Epithelial cell of proximal tubule (primary cell): ENCODE results near the gene P2RX7. TPM values are rescaled to one million over a fixed set of nuclear protein-coding genes. Genes with fewer than 3 reads are reported as not detected.
A peak's percentile ranks its signal among the peaks of the same experiment; 100 is the strongest.

Experiments
- DNase-seq: peaks from one replicate; pipeline ENCODE4 v3.0.0-alpha.2; 2011; ENCODE audit warnings: low read depth
- H3K4me3 ChIP-seq: 2 replicates; pipeline ENCODE4 v1.5.1; 2011; ENCODE audit warnings: low read depth, mild to moderate bottlenecking, low read length
- total RNA-seq: library from RNA; depleted of rRNA; stranded (reverse); fragments of >200 nt; gene quantifications from 2 replicates; pipeline ENCODE4 v1.2.3, GENCODE V29; 2015
- TF ChIP-seq, protein P1 (sequence below): conservative IDR thresholded peaks from 2 replicates; pipeline ENCODE4 v1.5.1; 2012; ENCODE audit warnings: low read depth, mild to moderate bottlenecking, low read length

The P2RX7 gene
- total RNA-seq, 1 donor from 2014 or later, result not detected

DNA sequence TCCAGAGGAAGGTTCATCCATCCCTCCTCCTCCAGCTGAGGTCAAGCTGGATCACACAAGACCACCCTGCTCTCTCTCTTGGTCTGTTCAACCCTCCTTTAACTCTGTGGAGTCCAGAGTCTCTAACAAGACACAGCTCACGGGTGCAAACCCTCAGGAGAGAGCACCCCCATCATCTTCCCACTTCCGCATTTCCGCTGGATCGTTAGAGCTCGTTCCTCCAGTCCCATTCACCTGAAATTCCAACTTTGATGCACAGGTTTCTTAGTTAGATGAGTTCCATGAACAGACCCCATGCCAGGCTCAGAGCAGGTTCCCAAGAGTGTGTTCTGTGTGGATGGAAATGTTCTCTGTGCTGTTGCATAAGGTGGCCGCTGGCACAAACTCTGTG is 44.5 kb upstream of the P2RX7 start:
- no peak for DNase-seq
- TF ChIP-seq, protein P1, sequence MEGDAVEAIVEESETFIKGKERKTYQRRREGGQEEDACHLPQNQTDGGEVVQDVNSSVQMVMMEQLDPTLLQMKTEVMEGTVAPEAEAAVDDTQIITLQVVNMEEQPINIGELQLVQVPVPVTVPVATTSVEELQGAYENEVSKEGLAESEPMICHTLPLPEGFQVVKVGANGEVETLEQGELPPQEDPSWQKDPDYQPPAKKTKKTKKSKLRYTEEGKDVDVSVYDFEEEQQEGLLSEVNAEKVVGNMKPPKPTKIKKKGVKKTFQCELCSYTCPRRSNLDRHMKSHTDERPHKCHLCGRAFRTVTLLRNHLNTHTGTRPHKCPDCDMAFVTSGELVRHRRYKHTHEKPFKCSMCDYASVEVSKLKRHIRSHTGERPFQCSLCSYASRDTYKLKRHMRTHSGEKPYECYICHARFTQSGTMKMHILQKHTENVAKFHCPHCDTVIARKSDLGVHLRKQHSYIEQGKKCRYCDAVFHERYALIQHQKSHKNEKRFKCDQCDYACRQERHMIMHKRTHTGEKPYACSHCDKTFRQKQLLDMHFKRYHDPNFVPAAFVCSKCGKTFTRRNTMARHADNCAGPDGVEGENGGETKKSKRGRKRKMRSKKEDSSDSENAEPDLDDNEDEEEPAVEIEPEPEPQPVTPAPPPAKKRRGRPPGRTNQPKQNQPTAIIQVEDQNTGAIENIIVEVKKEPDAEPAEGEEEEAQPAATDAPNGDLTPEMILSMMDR, result no peak
- H3K4me3 ChIP-seq, result no peak overlapping the region

DNA sequence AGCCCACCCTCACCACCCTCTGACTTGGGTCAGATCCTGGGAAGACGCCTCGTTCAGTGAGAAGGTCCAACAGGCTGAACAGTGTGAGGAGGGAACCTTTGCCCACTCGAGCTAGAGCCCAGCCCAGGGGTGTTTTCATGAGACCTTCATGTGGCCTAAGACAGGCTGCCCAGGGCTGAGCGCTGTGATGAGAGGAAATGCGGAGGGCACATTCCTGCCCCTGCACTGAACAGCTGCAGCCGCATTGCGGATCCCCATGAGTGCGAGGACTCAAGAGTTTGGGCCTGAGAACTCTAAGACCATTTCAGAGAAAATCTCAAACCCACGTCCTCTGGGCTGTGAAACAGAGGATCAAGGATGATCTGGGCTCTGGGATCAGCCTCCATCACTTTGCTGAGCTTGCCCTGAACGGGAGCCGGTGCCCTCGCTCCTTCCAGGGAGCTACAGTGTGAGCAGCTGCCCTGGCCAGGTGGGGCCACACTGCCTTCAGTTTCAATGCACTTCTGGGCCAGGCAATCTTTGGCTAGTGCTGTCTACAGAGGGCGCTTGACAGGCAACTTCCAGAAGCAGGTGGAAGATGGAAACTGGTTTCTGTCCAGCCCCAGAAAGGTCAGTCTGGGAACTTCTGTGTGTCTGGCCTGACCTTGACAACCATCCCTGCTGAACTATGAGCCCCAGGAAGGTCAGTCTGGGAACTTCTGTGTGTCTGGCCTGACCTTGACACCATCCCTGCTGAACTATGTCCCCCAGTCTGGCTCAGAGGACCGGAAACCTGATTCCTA is 43.5 kb upstream of the P2RX7 start:
- TF ChIP-seq, protein P1, result peak; percentile 29
- no peak overlapping the region for H3K4me3 ChIP-seq
- no peak for DNase-seq

DNA sequence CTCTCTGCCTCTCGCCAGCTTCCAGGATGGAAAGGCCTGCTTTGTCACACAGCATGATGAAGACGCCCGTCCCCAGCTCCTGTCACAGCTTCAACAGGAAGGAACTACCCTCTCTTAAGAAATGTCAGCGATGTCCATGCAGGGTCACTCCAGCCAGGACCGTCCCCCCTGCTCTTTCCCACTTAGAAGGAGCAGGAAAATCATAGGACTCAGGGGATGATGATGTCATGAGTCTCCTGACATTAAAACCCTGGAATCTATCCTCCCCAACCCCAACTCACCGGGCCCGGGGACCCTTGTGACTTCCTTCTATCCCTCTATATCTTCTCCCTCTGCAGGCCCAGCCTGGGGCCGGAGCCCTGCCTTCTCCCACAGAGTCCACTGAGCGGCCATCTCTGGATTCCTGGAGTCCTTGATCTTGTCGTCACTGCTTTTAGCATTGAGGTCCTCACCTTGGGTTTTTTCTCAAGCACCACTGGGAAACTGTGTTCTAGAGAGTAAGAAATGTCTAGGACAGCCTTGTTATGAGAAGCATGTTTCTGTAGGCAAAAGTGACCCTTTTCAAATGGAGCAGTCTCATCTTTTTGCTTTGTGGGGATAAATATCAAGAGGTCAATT is 42.8 kb upstream of the P2RX7 start:
- no peak overlapping the region for H3K4me3 ChIP-seq
- DNase-seq, result no peak
- TF ChIP-seq, protein P1, result no peak

DNA sequence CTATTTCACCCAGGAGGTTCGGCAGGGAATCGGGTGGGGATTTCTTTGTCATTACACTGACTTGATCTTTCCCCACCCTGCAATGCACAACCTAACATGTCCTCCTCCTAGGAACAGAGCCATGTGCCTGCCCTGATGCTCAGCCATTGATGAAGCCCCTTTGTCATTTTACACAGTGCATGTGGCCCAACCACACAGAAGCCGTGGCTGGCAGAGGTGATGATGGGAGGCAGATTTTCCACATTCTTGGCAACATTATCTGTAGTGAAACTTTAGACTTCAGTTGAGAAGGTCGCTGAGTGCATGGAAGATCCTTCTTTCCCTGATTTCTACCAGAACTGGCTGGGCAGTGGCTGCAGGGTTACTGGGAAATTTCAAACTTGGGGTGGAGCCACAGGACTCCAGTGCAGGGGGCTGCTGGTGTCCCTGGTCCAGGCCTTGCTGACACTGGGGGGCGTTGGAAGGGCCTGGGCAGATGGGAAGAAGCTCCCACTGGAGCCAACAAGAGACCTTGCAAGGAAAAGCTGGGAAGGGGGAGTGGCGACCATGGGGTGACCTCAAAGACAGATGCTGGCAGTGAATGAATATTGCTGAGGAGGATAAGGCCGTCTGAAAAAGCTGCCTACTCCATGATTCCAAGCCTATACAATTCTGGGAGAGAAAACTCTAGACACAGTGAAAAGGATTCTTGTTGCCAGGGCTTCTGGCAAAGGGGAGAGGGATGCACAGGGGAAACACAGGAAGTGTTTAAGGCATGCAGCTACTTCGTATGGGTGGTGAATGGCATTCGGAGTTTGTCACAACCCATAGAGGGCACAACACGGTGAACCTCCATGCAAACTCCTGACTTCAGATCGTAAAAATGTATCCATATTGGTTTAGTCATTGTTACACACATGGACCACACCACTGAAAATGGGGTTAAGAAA is 41.8 kb upstream of the P2RX7 start:
- TF ChIP-seq, protein P1, result no peak
- no peak overlapping the region for H3K4me3 ChIP-seq
- DNase-seq, result no peak

DNA sequence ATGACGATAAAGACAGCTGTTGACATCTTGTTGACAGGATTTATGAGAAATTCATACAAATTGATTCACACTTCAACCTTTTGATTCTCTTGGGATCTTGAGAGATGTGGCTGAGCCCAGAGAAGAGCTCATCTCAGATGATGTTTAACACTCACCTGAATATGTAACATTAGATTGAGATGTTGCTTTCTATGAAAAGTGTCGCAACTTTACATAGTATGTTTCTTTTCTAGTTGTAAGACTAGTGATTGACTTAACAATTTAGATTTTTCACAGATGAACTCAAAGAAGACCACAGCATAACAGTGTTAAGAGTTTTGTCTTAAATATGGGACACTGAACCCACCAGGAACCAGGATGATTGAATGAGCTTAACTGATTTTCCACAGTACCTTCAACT is 40.6 kb upstream of the P2RX7 start:
- H3K4me3 ChIP-seq, result no peak overlapping the region
- no peak for DNase-seq
- TF ChIP-seq, protein P1, result no peak

DNA sequence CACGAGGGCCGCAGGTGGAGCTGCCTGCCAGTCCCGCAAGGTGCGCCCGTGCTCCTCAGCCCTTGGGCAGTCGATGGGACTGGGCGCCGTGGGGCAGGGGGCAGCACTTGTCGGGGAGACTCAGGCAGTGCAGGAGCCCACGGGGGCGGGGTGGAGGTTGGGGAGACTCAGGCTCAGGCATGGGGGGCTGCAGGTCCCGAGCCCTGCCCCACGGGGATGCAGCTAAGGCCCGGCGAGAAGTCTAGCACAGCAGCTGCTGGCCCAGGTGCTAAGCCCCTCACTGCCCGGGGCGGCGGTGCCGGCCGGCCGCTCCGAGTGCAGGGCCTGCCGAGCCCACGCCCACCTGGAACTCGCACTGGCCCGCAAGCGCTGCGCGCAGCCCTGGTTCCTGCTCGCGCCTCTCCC is 39.2 kb upstream of the P2RX7 start:
- TF ChIP-seq, protein P1, result no peak
- no peak overlapping the region for H3K4me3 ChIP-seq
- DNase-seq, result no peak
